Esophagus squamous epithelium (tissue), 5 donors: Measurements from ENCODE around the gene NRARP. TPM values are rescaled to one million over a fixed set of nuclear protein-coding genes. Genes with fewer than 3 reads are reported as not detected.

Experiments used
- DNase-seq: peaks from one replicate; lab custom pipeline; 2025; lab: John Stamatoyannopoulos, UW
- H3K27ac ChIP-seq, 4 donors: fragments of 200-600 bp; sonication (generic); one replicate each; pipeline ENCODE4 v1.5.1; 2016 to 2019; ENCODE audit warnings: mild to moderate bottlenecking in 1 of 4
- H3K27me3 ChIP-seq, 4 donors: fragments of 200-600 bp; sonication (generic); 1 replicate in 3 of 4; 2 replicates in 1 of 4; pipeline versions ENCODE4 v1.5.1 to v1.6.0; 2017 to 2021; ENCODE audit warnings: antibody characterized with exemption in 1 of 4
- H3K36me3 ChIP-seq, 3 donors: fragments of 200-600 bp; sonication (generic); one replicate each; pipeline ENCODE4 v1.5.1; 2016 to 2019
- H3K4me1 ChIP-seq, 3 donors: fragments of 200-600 bp; sonication (generic); one replicate each; pipeline ENCODE4 v1.5.1; 2017 to 2019
- H3K4me3 ChIP-seq, 4 donors: fragments of 200-600 bp; sonication (generic); 1 replicate in 3 of 4; 2 replicates in 1 of 4; pipeline ENCODE4 v1.5.1; 2016 to 2019; ENCODE audit warnings: mild to moderate bottlenecking in 2 of 4, moderate library complexity in 1 of 4
- H3K9me3 ChIP-seq, 3 donors: fragments of 200-600 bp; sonication (generic); one replicate each; pipeline ENCODE4 v1.5.1; 2016 to 2019
- POLR2A ChIP-seq, 4 donors: fragments of 450-650 bp; IDR thresholded peaks; one replicate each; pipeline ENCODE4 v1.6.1; 2017; ENCODE audit warnings: antibody characterized with exemption in 4 of 4, mild to moderate bottlenecking in 4 of 4, moderate library complexity in 3 of 4
- WGBS, 2 donors: methylation state at CpG; one replicate each; pipeline ENCODE4 v1.1.5; 2018; 5-methylcytosine and 5-hydroxymethylcytosine counted together
- intact Hi-C: fragments of 100-400 bp; cut with DNase I; formaldehyde crosslinking; loops from one replicate; pipeline ENCODE4 v1.15.0; 2022
- total RNA-seq, 4 donors: library from RNA; depleted of rRNA; stranded (reverse); fragments of >200 nt; gene quantifications; one replicate each; pipeline ENCODE4 v1.1.0, GENCODE V29; 2016
- TF ChIP-seq, protein P1 (sequence below), 6 experiments: fragments of 450-650 bp in 4 of 6; fragments of 200-600 bp in 2 of 6; sonication (generic) in 2 of 6; IDR thresholded peaks; one replicate each; pipeline ENCODE4 v1.5.1; 2016 to 2019; ENCODE audit warnings: antibody characterized with exemption in 6 of 6, mild to moderate bottlenecking in 4 of 6, moderate library complexity in 4 of 6
- donor health status: DM: yes; HTN: yes; CAD: no.

The NRARP gene
- total RNA-seq, 4 donors from 2014 or later: 19.6 to 33.9 (median 27.5) TPM

- no peaks in the 10 kb centered on the region for H3K36me3 ChIP-seq
Observed at GRCh38 chr9:137305798-137306065, 3.7 kb upstream of the NRARP start.

GRCh38 chr9:137305060-137305797, 3.2 kb upstream of the NRARP start:
- Histone ChIP-seq H3K27ac (peak overlapping the region; percentile 85 to 94 (median 89)), H3K36me3 (no peaks in the 10 kb centered on the region), H3K9me3 (no peaks in the 10 kb centered on the region), H3K4me1 (peaks cover 55 to 84% (median 73%) of the 10 kb centered on the region in 3 donors), H3K27me3 (peaks cover 0 to 56% (median 0%) of the 10 kb centered on the region in 4 donors), H3K4me3 (peak overlapping the region in 3 of 4 donors; percentile 29 to 54 (median 36))
- WGBS, 2 donors: 13% methylated on average over 6 to 14 of the region's 36 CpGs
- intact Hi-C loops: no loop called here
- TF ChIP-seq POLR2A (IDR thresholded peaks at IDR 0.05): peak in 1 of 4 donors; percentile 30
- TF ChIP-seq, protein P1, sequence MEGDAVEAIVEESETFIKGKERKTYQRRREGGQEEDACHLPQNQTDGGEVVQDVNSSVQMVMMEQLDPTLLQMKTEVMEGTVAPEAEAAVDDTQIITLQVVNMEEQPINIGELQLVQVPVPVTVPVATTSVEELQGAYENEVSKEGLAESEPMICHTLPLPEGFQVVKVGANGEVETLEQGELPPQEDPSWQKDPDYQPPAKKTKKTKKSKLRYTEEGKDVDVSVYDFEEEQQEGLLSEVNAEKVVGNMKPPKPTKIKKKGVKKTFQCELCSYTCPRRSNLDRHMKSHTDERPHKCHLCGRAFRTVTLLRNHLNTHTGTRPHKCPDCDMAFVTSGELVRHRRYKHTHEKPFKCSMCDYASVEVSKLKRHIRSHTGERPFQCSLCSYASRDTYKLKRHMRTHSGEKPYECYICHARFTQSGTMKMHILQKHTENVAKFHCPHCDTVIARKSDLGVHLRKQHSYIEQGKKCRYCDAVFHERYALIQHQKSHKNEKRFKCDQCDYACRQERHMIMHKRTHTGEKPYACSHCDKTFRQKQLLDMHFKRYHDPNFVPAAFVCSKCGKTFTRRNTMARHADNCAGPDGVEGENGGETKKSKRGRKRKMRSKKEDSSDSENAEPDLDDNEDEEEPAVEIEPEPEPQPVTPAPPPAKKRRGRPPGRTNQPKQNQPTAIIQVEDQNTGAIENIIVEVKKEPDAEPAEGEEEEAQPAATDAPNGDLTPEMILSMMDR (IDR thresholded peaks at IDR 0.05): no peak
- no peak for DNase-seq

More at GRCh38 chr9:137305798-137306065, 3.7 kb upstream of the NRARP start:
- peak in 1 of 4 donors; percentile 1 for TF ChIP-seq POLR2A (IDR thresholded peaks at IDR 0.05)
- TF ChIP-seq, protein P1 (IDR thresholded peaks at IDR 0.05): no peak
- Histone ChIP-seq H3K4me1 (peaks cover 51 to 84% (median 69%) of the 10 kb centered on the region in 3 donors), H3K9me3 (no peaks in the 10 kb centered on the region), H3K4me3 (peak overlapping the region in 3 of 4 donors; percentile 29 to 54 (median 36)), H3K27ac (peak overlapping the region; percentile 85 to 94 (median 89)), H3K27me3 (peaks cover 0 to 51% (median 0%) of the 10 kb centered on the region in 4 donors)
- whole genome bisulfite sequencing, 2 donors: 0 to 10% methylated on average over 1 to 6 of the region's 8 CpGs
- no peak for DNase-seq
- intact Hi-C loops: no loop called here

GRCh38 chr9:137304383-137305059, 2.5 kb upstream of the NRARP start:
- Histone ChIP-seq H3K36me3 (no peaks in the 10 kb centered on the region), H3K4me1 (peaks cover 59 to 84% (median 78%) of the 10 kb centered on the region in 3 donors), H3K27me3 (peaks cover 0 to 63% (median 0%) of the 10 kb centered on the region in 4 donors), H3K27ac (peak overlapping the region; percentile 85 to 94 (median 89)), H3K4me3 (peak overlapping the region in 3 of 4 donors; percentile 29 to 54 (median 36)), H3K9me3 (no peaks in the 10 kb centered on the region)
- no peak for DNase-seq
- intact Hi-C loops: no loop called here
- 50% methylated on average over 2 of the region's 16 CpGs; no CpG with 5 or more reads in 1 of the 2 donors for WGBS, 2 donors
- TF ChIP-seq POLR2A (IDR thresholded peaks at IDR 0.05): no peak
- TF ChIP-seq, protein P1 (IDR thresholded peaks at IDR 0.05): peak in 1 of 6 experiments; percentile 5

GRCh38 chr9:137303893-137304382, 1.9 kb upstream of the NRARP start:
- H3K4me3 ChIP-seq: no peak overlapping the region
- H3K4me1 ChIP-seq: peaks cover 64 to 88% (median 78%) of the 10 kb centered on the region in 3 donors
- H3K9me3 ChIP-seq: no peaks in the 10 kb centered on the region
- intact Hi-C loops: no loop called here
- no peak for DNase-seq
- WGBS, 2 donors: 66 to 75% methylated on average over 5 to 7 of the region's 22 CpGs
- peak overlapping the region; percentile 85 to 94 (median 90) for H3K27ac ChIP-seq
- peaks cover 0 to 5% (median 0%) of the 10 kb centered on the region in 3 donors for H3K36me3 ChIP-seq
- peaks cover 0 to 69% (median 2%) of the 10 kb centered on the region in 4 donors for H3K27me3 ChIP-seq
- no peak for TF ChIP-seq POLR2A (IDR thresholded peaks at IDR 0.05)

- H3K27ac ChIP-seq: peak overlapping the region; percentile 84 to 94 (median 90)
- H3K9me3 ChIP-seq: no peaks in the 10 kb centered on the region
- TF ChIP-seq, protein P1 (IDR thresholded peaks at IDR 0.05): no peak
- no peak for TF ChIP-seq POLR2A (IDR thresholded peaks at IDR 0.05)
- intact Hi-C loops: no loop called here
- WGBS, 2 donors: 34% methylated on average over 13 of the region's 23 CpGs; no CpG with 5 or more reads in 1 of the 2 donors
- DNase-seq: no peak
- H3K4me3 ChIP-seq: peak overlapping the region; percentile 35 to 79 (median 54)
- H3K36me3 ChIP-seq: peaks cover 0 to 12% (median 0%) of the 10 kb centered on the region in 3 donors
- peaks cover 0 to 75% (median 2%) of the 10 kb centered on the region in 4 donors for H3K27me3 ChIP-seq
- H3K4me1 ChIP-seq: peaks cover 67 to 94% (median 78%) of the 10 kb centered on the region in 3 donors
Observed at GRCh38 chr9:137303151-137303892, 1.3 kb upstream of the NRARP start.
